HG03439 (cell line): ENCODE measurements around the gene COQ10B.

Source experiments
- ATAC-seq: cut with Tn5 transposase; IDR thresholded peaks from one replicate; pipeline ENCODE4 v1.9.1; 2021; ENCODE audit warnings: mild to moderate bottlenecking, moderate library complexity; ENCODE audit not compliant: unreplicated experiment

Gene COQ10B

DNA sequence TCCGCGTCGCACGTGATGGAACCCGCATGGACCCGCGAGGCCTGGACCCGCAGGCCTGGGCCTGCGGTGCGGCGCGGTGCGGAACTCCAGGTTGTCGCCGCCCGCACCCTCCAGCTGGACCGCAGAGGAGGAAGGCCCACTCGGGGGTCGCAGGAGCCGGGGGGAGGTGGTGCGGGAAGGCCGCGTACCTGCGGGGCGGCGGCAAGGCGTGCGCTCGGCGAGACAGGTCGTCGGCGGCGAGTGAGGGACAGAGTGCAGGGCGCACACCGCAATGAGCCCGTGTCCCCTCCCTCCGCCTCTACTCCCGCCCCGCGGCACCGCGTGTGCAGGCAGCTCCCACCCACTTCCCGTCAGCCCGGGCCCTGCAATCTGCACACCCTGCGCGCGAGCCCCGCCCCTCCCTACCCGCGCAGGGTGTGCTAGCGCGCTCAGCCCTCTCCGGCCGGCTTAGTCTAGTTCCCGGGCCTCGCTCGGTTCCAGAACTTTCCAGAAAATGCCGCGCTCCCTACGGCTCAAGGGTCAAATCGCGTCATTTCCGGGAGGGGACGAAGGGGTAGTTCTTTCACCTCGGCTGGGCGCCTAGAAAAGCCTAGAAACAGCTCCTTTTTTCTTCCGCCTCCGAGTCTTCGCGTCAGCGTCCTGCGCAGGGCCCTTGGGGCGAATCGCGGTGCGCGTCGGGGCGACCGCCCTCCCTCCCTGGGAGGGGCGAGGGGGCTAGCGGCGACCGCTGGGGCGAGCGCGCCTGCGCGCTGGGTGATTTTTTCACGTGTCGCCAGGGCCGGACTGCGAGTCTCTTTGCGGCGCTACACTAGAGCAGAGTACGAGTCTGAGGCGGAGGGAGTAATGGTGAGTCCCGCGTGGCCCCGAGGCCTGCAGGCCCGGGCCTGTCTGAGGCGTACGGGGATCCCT lies 46.5 kb downstream of the COQ10B start, which contains the start of the genes HSPD1 and HSPE1:
TSS of gene HSPD1 (minus strand) at position 247 of the 909 bp plus-strand sequence. CDS start 992 bp downstream, outside the sequence.
TSS of gene HSPE1 (plus strand) at position 786 of the 909 bp plus-strand sequence. CDS start at position 844, 58 bp downstream.
- ATAC-seq, result peak; percentile 83

DNA sequence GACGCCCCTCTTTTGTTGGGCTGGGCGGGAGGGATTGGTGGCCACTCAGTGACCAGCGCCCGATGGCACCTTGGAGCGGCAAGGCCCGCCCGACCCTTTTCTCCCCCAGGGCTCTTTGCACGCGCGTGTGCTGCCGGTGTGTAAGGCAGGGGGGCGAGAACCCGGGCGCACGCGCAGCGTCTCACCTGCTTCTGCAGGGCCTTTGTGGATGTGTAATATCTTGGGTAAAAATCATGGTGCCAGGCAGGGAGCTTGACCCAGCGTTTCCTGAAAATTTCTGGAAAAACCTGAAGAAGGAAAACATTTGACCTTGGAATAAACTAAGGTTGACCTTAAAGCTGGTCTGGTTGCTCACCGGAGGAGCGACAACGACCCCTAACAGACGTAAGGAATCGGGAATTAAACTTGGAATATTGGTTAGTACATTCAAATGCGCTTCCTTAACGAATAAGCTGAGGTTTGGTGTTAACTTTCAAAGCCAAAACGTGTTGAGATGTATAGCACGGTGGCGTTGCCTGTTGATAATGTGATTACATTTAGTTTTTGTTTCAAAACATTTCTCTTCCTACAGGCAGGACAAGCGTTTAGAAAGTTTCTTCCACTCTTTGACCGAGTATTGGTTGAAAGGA lies 47.3 kb downstream of the COQ10B start:
- peak; percentile 4 for ATAC-seq

DNA sequence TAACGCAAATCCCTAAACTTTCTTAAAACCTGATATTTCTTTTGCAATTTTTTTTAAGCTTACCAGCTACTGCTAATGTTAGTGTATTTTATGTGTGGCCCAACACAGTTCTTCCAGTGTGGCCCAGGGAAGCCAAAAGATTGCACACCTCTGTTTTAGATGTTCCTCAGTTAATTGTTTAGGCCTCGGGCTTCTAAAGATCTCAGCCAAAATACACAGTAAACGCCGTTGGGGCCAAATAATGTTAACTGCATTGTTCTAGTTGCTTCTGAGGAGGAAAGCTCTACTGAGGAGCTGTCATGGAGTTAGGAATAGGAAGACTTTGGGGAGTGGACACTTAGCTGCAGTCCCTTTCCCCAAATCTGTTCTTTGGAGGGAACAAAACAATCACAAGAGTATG lies 48.8 kb downstream of the COQ10B start:
- no peak for ATAC-seq

DNA sequence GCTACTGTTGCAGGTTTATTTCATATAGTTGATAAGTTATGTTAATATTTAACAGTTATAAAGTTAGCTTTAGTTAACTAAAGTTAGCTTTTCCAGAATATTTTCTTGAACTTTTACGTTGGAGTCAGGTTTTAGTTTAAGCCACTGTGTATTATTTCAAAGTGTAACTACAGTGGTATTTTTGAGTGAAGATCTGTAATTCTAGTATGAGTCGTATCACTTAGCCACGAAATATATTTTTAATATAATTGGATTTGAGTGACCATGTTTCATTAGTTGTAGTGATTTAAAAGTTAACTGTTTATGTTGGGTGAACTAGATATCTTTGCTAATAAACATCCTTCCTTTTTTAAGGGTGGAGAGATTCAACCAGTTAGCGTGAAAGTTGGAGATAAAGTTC lies 49.3 kb downstream of the COQ10B start:
- ATAC-seq, result no peak

DNA sequence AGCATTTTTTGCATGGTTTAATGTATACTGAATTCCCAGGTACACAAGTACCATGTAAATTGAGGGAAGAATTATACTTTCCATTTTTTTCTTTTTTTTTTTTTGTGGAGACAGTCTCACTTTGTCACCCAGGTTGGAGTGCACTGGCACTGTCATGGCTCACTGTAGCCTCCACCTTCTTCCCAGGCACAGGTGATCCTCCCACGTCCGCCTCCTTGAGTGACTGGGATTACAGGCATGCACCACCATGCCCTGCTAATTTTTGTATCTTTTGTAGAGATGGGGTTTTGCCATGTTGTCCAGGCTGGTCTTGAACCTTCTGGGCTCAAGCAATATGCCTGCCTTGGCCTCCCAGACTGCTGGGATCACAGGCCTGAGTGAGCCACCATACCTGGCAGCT lies 50.6 kb downstream of the COQ10B start:
- ATAC-seq, result no peak

DNA sequence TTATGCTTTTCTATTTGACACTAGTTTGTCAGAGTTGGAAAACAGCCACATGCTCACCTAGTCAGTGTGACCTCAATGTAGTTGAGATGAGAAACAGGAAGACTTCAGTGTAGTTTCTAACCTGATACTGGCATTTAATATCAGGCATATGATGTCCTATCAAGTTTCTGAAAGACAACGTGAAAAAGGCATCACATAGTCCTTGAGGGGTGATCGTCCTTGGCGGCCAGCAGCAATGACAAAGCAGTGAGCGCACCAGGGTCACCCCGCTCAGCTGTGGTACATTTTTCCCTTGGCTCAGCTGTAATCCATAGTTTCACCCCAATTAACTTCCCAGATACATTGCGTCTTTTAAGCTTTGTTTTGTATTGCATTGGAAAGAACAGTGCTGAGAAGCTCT lies 51.2 kb downstream of the COQ10B start:
- ATAC-seq, result no peak

DNA sequence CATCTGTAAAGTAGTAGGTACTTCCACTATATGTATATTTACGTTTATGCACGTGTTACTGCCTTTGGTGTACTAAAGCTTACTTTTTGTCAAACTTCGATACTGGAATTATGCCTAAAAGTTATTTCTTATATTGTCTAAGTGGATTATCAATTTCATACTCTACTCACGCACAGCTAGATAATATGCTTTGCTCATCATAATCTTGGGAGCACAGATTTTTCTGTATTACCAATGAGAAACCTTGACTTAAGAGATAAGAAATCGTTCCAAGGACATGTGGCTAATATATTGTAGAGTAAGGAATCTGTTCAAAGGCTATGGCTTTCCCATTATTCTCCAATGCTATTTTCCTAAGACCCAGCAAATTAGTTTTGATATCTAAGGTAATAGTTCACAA lies 53.3 kb downstream of the COQ10B start:
- no peak for ATAC-seq

DNA sequence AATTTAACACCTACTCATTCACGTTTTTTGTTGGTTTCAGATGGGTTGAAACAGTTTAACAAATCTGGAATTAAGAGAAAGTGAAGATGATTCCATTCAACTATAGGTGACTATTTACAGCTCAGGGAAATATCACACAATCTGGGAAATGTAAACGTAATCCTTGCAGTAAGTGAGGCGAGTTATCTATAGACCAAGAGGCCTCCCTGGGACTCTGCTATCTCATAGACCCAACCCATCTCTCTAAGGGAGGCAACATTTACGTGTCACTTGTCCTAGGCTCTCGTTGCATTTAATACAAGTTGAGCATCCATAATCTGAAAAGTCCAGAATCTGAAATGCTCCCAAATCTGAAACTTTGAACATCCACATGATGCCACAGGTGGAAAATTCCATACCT lies 60.6 kb downstream of the COQ10B start:
- no peak for ATAC-seq

DNA sequence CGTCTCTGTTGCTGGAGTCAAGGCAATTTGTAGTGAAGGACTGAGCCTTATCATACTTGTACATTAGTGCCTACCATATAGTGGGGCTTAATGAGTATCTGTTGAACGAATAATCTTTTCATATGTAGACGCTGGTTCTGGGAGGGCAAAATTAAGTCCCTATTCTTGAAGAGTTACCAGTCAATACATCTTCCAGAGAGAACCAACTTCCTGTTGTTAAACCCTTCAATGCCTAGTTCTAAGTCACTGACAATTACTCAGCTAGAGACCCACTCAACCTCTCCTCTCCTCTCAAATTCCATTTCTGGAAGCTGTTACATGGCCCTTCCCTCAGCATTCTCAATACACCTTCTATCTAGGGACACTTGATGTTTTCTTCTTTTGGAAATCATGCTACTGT lies 61.4 kb downstream of the COQ10B start:
- no peak for ATAC-seq

DNA sequence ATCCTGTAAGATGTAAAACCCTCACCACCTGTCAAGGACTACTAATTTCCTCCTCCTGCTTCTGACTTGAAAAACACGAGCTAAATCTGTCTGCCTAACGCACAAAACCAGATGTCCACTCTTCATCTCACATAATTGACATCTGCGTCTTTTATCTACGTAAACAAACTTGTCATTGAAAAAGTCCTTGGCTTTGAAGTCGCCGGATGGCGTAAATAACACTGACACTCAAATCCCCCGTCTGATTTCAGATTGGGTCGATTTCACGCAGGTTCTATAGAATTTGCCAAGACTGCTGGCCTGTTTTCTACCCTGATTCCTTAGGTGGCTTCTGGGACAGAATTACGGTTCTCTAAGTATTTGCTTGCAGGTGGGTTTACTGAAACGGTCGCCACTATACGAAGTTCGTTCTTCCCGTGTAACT lies 62.0 kb downstream of the COQ10B start:
- peak; percentile 3 for ATAC-seq

DNA sequence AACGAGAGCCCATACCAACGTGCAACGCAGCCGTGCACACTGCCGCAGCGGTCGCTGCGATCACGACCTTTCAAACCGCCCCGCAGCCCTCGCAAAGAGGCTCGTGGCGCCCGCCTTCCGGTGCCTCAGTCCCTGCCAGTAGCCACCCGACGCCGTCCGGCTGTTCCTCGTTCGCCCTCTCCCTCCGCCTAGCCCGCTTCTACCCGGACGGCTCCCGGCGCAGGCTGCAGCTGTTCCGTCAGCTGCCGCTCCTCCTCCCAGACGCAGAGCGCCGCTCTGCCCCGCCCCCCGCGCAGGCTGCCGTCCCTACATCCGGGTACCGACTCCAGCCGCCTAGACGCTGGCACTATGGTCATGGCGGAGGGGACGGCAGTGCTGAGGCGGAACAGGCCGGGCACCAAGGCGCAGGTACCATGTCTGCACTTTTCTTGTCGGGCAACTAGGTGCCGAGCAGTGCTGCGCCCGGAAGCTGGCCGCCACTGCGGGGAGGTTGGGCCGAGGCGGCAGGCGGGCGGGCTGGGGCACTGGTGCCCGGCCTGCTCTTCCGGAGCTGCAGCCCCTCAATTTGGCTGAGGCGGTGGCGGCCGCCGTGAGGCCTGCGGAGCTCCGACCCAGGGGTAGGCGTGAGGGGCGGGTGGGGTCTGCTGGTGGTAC lies 62.5 kb downstream of the COQ10B start, which contains the start of gene MOB4:
TSS of gene MOB4 (plus strand) at position 328 of the 654 bp plus-strand sequence. CDS start at position 349, 21 bp downstream.
- ATAC-seq, result peak; percentile 96

DNA sequence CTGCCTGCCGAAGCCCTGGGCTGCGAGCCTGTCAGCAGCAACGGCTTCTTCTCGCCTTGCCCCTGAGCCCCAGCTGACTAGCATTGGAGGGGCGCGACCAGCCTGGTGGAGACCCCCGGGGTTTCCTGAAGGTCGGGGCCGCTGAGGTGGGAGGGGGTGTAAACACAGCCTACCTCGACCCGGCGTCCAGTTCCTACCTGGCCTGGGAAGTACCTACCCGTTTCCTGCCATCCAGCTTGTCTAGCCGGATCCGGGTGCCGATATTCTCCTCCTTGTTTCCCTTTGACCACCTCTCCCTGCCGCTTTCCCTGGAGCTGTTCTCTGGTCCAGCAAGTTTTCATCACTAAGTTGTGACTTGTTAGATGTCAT lies 63.0 kb downstream of the COQ10B start:
- peak; percentile 15 for ATAC-seq

DNA sequence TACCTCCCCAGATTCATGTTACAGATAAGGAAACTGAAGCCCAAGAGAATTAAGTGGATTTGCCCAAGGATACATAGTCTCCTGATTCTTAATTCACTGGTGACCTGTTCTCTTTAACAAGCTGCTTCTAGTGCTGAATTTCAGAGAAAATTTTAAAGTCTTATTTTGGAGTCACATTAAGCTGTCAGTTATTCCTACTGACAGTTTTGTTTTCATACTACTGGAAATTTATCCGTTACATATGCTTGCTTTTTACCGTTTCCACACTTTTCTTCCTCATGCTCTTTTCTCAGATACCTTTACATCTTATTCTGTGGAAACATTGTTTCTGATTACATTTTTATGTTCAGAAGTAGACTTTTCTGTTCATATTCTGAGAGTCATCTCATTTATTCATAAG lies 63.8 kb downstream of the COQ10B start:
- no peak for ATAC-seq
